Sigmoid colon (tissue), 4 donors: Measurements from ENCODE around the gene FZR1.
"Not testable (repeated sequence)": the region's sequence is repeated elsewhere in the genome, so short reads cannot be mapped to it uniquely, and the experiment has no call there.

Experiments
- EP300 ChIP-seq, 4 donors: sonication (generic); formaldehyde crosslinking; IDR thresholded peaks; one replicate each; pipeline ENCODE4 v1.6.1; 2017; ENCODE audit warnings: antibody characterized with exemption in 4 of 4
- POLR2A ChIP-seq, 2 donors: fragments of 450-650 bp; IDR thresholded peaks; one replicate each; pipeline ENCODE4 v1.6.1; 2016; ENCODE audit warnings: antibody characterized with exemption in 2 of 2, mild to moderate bottlenecking in 2 of 2, moderate library complexity in 2 of 2
- POLR2AphosphoS5 ChIP-seq, 4 donors: sonication (generic); formaldehyde crosslinking; IDR thresholded peaks; one replicate each; pipeline ENCODE4 v1.6.1; 2017; ENCODE audit warnings: antibody characterized with exemption in 4 of 4
- TF ChIP-seq, protein P1 (sequence below), 4 experiments: fragments of 450-650 bp in 3 of 4; fragments of 200-600 bp in 1 of 4; IDR thresholded peaks; one replicate each; pipeline ENCODE4 v1.5.1; 2016 to 2019; ENCODE audit warnings: antibody characterized with exemption in 4 of 4, mild to moderate bottlenecking in 3 of 4, moderate library complexity in 2 of 4

DNA sequence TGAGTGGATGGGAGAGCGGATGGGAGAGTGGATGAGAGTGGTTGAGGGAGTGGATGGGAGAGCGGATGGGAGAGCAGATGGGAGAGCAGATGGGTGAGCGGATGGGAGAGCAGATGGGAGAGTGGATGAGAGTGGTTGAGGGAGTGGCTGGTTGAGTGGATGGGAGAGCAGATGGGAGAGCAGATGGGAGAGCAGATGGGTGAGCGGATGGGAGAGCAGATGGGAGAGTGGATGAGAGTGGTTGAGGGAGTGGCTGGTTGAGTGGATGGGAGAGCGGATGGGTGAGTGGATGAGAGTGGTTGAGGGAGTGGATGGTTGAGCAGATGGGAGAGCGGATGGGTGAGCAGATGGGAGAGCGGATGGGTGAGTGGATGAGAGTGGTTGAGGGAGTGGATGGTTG lies 23.2 kb downstream of the FZR1 start:
- not testable (repeated sequence) for TF ChIP-seq POLR2A, EP300, POLR2AphosphoS5 (IDR thresholded peaks at IDR 0.05)
- TF ChIP-seq, protein P1, sequence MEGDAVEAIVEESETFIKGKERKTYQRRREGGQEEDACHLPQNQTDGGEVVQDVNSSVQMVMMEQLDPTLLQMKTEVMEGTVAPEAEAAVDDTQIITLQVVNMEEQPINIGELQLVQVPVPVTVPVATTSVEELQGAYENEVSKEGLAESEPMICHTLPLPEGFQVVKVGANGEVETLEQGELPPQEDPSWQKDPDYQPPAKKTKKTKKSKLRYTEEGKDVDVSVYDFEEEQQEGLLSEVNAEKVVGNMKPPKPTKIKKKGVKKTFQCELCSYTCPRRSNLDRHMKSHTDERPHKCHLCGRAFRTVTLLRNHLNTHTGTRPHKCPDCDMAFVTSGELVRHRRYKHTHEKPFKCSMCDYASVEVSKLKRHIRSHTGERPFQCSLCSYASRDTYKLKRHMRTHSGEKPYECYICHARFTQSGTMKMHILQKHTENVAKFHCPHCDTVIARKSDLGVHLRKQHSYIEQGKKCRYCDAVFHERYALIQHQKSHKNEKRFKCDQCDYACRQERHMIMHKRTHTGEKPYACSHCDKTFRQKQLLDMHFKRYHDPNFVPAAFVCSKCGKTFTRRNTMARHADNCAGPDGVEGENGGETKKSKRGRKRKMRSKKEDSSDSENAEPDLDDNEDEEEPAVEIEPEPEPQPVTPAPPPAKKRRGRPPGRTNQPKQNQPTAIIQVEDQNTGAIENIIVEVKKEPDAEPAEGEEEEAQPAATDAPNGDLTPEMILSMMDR (IDR thresholded peaks at IDR 0.05) = not testable (repeated sequence)
